Measurements from ENCODE around the gene RPL21. TPM values are rescaled to one million over a fixed set of nuclear protein-coding genes. Genes with fewer than 3 reads are reported as not detected.

The RPL21 gene
- total RNA-seq, 3 donors from 2014 or later (not counting 1 experiment from before 2014, with no cell fraction given), result 969 to 1,229 (median 1,130) TPM

DNA sequence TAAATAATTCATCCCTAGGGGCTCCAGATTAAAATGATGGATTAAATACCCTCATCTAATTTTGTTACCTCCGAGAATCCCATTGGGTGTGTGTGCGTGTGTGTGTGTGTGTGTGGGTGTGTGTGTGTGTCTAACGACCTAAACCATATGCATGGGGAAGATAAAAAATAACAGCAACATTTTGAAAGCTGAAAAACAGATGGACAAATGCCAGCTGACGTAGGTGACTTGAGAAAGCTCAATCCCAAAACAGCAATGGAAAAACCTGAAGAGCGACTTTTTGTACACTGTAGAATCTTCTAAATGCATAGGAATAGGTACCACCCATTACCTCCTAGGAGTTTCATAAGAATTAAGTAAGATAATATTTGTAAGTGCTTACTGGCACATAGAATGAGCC, 8.7 kb upstream of the RPL21 start:
- WGBS (ENCODE audit: insufficient coverage), result 90% methylated on average over 4 of the region's 5 CpGs
- Mint-ChIP-seq H3K36me3 (peaks cover 9% of the 10 kb centered on the region), H3K27ac (no peak overlapping the region), H3K4me1 (no peaks in the 10 kb centered on the region), H3K4me3 (no peak overlapping the region), H3K9me3 (no peaks in the 10 kb centered on the region), H3K27me3 (ENCODE audit: low read depth in 2 of 2) (peaks cover 0 to 5% of the 10 kb centered on the region in 2 donors)
- ATAC-seq, result no peak
- TF ChIP-seq, protein P1, sequence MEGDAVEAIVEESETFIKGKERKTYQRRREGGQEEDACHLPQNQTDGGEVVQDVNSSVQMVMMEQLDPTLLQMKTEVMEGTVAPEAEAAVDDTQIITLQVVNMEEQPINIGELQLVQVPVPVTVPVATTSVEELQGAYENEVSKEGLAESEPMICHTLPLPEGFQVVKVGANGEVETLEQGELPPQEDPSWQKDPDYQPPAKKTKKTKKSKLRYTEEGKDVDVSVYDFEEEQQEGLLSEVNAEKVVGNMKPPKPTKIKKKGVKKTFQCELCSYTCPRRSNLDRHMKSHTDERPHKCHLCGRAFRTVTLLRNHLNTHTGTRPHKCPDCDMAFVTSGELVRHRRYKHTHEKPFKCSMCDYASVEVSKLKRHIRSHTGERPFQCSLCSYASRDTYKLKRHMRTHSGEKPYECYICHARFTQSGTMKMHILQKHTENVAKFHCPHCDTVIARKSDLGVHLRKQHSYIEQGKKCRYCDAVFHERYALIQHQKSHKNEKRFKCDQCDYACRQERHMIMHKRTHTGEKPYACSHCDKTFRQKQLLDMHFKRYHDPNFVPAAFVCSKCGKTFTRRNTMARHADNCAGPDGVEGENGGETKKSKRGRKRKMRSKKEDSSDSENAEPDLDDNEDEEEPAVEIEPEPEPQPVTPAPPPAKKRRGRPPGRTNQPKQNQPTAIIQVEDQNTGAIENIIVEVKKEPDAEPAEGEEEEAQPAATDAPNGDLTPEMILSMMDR (IDR thresholded peaks at IDR 0.05), result no peak
- intact Hi-C loops (cut with micrococcal nuclease), result no loop called here
- Histone ChIP-seq H3K27ac (ENCODE audit: low read length) (no peak overlapping the region), H3K4me3 (ENCODE audit: low read length) (no peak overlapping the region), H3K36me3 (ENCODE audit: control insufficient read depth, insufficient read depth, low read length) (no peaks in the 10 kb centered on the region), H3K27me3 (ENCODE audit: control insufficient read depth, insufficient read depth, low read length) (no peaks in the 10 kb centered on the region), H3K4me1 (ENCODE audit: control insufficient read depth, insufficient read depth, low read length) (no peaks in the 10 kb centered on the region), H3K9me3 (ENCODE audit: control insufficient read depth, insufficient read depth, low read length) (no peaks in the 10 kb centered on the region)
- DNase-seq, result no peak

DNA sequence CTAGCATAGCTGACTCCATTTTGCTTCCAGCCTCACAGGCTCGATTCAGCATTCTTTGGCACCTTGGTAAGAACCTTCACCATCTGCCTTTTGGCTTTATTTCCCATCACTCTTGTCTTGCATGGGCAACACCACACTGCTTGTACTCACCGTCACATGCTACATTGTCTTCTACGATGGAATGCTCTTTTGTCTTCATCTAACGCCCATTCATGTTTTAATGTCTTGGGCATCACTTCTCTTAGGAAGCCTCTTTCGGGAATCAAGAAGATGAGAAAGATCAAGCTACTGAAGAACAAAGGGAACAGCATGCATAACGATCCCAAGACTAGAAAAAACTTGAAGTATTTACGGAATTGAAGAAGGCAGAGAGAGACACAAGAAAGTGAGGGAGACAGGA, 5.7 kb upstream of the RPL21 start:
- 95% methylated on average over 7 of the region's 7 CpGs for WGBS (ENCODE audit: insufficient coverage)
- Histone ChIP-seq H3K4me3 (ENCODE audit: low read length) (no peak overlapping the region), H3K4me1 (ENCODE audit: control insufficient read depth, insufficient read depth, low read length) (no peaks in the 10 kb centered on the region), H3K36me3 (ENCODE audit: control insufficient read depth, insufficient read depth, low read length) (no peaks in the 10 kb centered on the region), H3K27me3 (ENCODE audit: control insufficient read depth, insufficient read depth, low read length) (no peaks in the 10 kb centered on the region), H3K9me3 (ENCODE audit: control insufficient read depth, insufficient read depth, low read length) (no peaks in the 10 kb centered on the region), H3K27ac (ENCODE audit: low read length) (no peak overlapping the region)
- no peak overlapping the region for H3K4me3 Mint-ChIP-seq
- peaks cover 9% of the 10 kb centered on the region for H3K36me3 Mint-ChIP-seq
- intact Hi-C loops (cut with micrococcal nuclease), result no loop called here
- TF ChIP-seq, protein P1 (IDR thresholded peaks at IDR 0.05), result no peak
- ATAC-seq (no peak), DNase-seq (no peak)
- peaks cover 4 to 8% of the 10 kb centered on the region in 2 donors for H3K4me1 Mint-ChIP-seq
- H3K27me3 Mint-ChIP-seq (ENCODE audit: low read depth in 2 of 2), result no peaks in the 10 kb centered on the region
- H3K9me3 Mint-ChIP-seq, result no peaks in the 10 kb centered on the region
- no peak overlapping the region for H3K27ac Mint-ChIP-seq

DNA sequence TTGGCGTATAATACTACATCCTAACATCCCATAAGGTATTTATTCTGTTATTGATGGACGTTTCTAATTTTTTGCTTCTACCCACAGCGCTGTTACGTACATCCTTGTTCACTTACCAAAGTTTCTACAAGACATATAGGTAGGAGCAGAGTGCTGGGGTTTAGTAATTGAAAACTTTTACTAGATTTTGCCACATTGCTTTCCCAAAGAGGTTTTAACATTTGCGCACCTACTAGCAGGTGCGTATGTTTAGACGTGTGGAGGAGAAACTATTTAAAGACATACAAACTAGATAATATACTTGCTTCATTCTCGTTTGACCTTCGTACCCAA, 559 bp upstream of the RPL21 start:
- H3K36me3 Mint-ChIP-seq, result no peaks in the 10 kb centered on the region
- H3K9me3 ChIP-seq (ENCODE audit: control insufficient read depth, insufficient read depth, low read length), result no peaks in the 10 kb centered on the region
- H3K4me1 ChIP-seq (ENCODE audit: control insufficient read depth, insufficient read depth, low read length), result peaks cover 7% of the 10 kb centered on the region
- peaks cover 18% of the 10 kb centered on the region for H3K36me3 ChIP-seq (ENCODE audit: control insufficient read depth, insufficient read depth, low read length)
- H3K27me3 Mint-ChIP-seq (ENCODE audit: low read depth in 2 of 2), result no peaks in the 10 kb centered on the region
- H3K4me1 Mint-ChIP-seq, result peaks cover 36 to 50% of the 10 kb centered on the region in 2 donors
- peak overlapping the region; percentile 96 to 100 for H3K27ac Mint-ChIP-seq
- peak overlapping the region; percentile 99 for H3K4me3 ChIP-seq (ENCODE audit: low read length)
- H3K27me3 ChIP-seq (ENCODE audit: control insufficient read depth, insufficient read depth, low read length), result no peaks in the 10 kb centered on the region
- intact Hi-C loops (cut with micrococcal nuclease), result loop anchor here (1.0 to 2.0 kb wide), 5 partner anchors 20 to 370 kb away; partner anchors contain the start of genes LNX2, MTIF3, RASL11A and USP12
- TF ChIP-seq, protein P1 (IDR thresholded peaks at IDR 0.05), result no peak
- no peaks in the 10 kb centered on the region for H3K9me3 Mint-ChIP-seq
- peak; percentile 2 to 9 (median 3) for ATAC-seq
- H3K4me3 Mint-ChIP-seq, result peak overlapping the region; percentile 97
- peak overlapping the region; percentile 100 for H3K27ac ChIP-seq (ENCODE audit: low read length)
- WGBS (ENCODE audit: insufficient coverage), result 0% methylated on average over 2 of the region's 9 CpGs
- no peak for DNase-seq

DNA sequence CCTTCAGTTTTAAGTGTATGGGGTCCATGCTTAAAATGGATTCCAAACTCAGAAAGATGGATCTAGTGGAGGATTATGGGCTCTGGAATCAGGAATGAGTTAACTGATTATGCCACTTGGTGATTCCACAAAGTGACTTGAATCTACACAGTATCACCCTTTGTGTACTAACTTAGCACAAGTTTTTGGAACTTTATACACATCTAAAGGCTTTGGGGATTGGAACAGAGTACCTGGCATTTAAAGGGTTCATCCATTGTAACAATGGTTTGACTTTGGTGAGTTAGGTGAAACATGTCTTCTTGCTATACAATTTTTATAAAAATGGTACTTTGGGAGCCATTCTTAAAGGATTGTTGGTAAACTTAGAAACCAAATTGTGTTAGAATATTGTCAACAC, 1.1 kb downstream of the RPL21 start:
- H3K27me3 ChIP-seq (ENCODE audit: control insufficient read depth, insufficient read depth, low read length), result no peaks in the 10 kb centered on the region
- no peaks in the 10 kb centered on the region for H3K27me3 Mint-ChIP-seq (ENCODE audit: low read depth in 2 of 2)
- peaks cover 36 to 50% of the 10 kb centered on the region in 2 donors for H3K4me1 Mint-ChIP-seq
- H3K4me3 Mint-ChIP-seq, result peak overlapping the region; percentile 97
- H3K36me3 ChIP-seq (ENCODE audit: control insufficient read depth, insufficient read depth, low read length), result peaks cover 34% of the 10 kb centered on the region
- peak overlapping the region; percentile 99 for H3K4me3 ChIP-seq (ENCODE audit: low read length)
- intact Hi-C loops (cut with micrococcal nuclease), result no loop called here
- H3K9me3 Mint-ChIP-seq, result no peaks in the 10 kb centered on the region
- H3K4me1 ChIP-seq (ENCODE audit: control insufficient read depth, insufficient read depth, low read length), result peaks cover 7% of the 10 kb centered on the region
- H3K9me3 ChIP-seq (ENCODE audit: control insufficient read depth, insufficient read depth, low read length), result no peaks in the 10 kb centered on the region
- peak overlapping the region; percentile 100 for H3K27ac ChIP-seq (ENCODE audit: low read length)
- peak overlapping the region; percentile 96 to 100 for H3K27ac Mint-ChIP-seq
- no peaks in the 10 kb centered on the region for H3K36me3 Mint-ChIP-seq
- TF ChIP-seq, protein P1 (IDR thresholded peaks at IDR 0.05), result no peak
- no peak for ATAC-seq
- DNase-seq, result no peak

All from natural killer cell (primary cell).